Measurements from ENCODE around the gene CLEC1A.

CLEC1A gene

GRCh38 chr12:10101042-10101579 is 2.3 kb upstream of the CLEC1A start:
- no peak for FAIRE-seq

GRCh38 chr12:10097521-10097920 is 1.3 kb downstream of the CLEC1A start:
- no peak for FAIRE-seq

- no peak for FAIRE-seq
Measured at GRCh38 chr12:10095971-10096370, 2.8 kb downstream of the CLEC1A start.

GRCh38 chr12:10094646-10095395 is 4.0 kb downstream of the CLEC1A start:
- FAIRE-seq = no peak

- FAIRE-seq = no peak
Measured at GRCh38 chr12:10088955-10089900, 9.6 kb downstream of the CLEC1A start.

GRCh38 chr12:10088031-10088430 is 10.8 kb downstream of the CLEC1A start:
- FAIRE-seq = no peak

- FAIRE-seq = no peak
Measured at GRCh38 chr12:10086387-10086786, 12.4 kb downstream of the CLEC1A start.

- no peak for FAIRE-seq
Measured at GRCh38 chr12:10084733-10085132, 14.1 kb downstream of the CLEC1A start.

GRCh38 chr12:10082117-10082874 is 16.5 kb downstream of the CLEC1A start:
- FAIRE-seq = no peak

GRCh38 chr12:10075451-10075850 is 23.3 kb downstream of the CLEC1A start:
- no peak for FAIRE-seq

GRCh38 chr12:10073261-10073660 is 25.5 kb downstream of the CLEC1A start:
- no peak for FAIRE-seq

- FAIRE-seq = no peak
Measured at GRCh38 chr12:10072131-10072530, 26.7 kb downstream of the CLEC1A start.

- no peak for FAIRE-seq
Measured at GRCh38 chr12:10070380-10070779, 28.4 kb downstream of the CLEC1A start.

- no peak for FAIRE-seq
Measured at GRCh38 chr12:10069976-10070375, 28.8 kb downstream of the CLEC1A start.

GRCh38 chr12:10069099-10069498 is 29.7 kb downstream of the CLEC1A start:
- FAIRE-seq = no peak

- FAIRE-seq = no peak
Measured at GRCh38 chr12:10068644-10069043, 30.1 kb downstream of the CLEC1A start.

- no peak for FAIRE-seq
Measured at GRCh38 chr12:10067942-10068341, 30.8 kb downstream of the CLEC1A start.

GRCh38 chr12:10067264-10067663 is 31.5 kb downstream of the CLEC1A start:
- no peak for FAIRE-seq

GRCh38 chr12:10065241-10065640 is 33.5 kb downstream of the CLEC1A start:
- no peak for FAIRE-seq

GRCh38 chr12:10058387-10058786 is 40.4 kb downstream of the CLEC1A start:
- no peak for FAIRE-seq

- FAIRE-seq = no peak
Measured at GRCh38 chr12:10052193-10052913, 46.4 kb downstream of the CLEC1A start.

- FAIRE-seq = no peak
Measured at GRCh38 chr12:10048526-10048925, 50.3 kb downstream of the CLEC1A start.

Measured in endometrium (tissue), 2 donors.